Stimulated activated memory B cell treated with anti-CD40 and anti-IgM and Interleukin-4, amounts not matched to agents 10 μg/mL and 1 μg/mL and 100 μg/mL, for 72 hours (primary cell): ENCODE results near the gene SMYD3.
"Not testable (repeated sequence)": the region's sequence is repeated elsewhere in the genome, so short reads cannot be mapped to it uniquely, and the experiment has no call there.

Experiments used
- ATAC-seq: fragments of 150-1000 bp; cut with Tn5 transposase; 2 replicates; pipeline ENCODE4 v1.10.0; 2021
- H3K27ac Mint-ChIP-seq: one replicate; pipeline ENCODE4 v1.8.0; 2022; ENCODE audit warnings: mild to moderate bottlenecking, mixed read lengths
- H3K27me3 Mint-ChIP-seq: one replicate; pipeline ENCODE4 v1.8.0; 2022; ENCODE audit warnings: mixed read lengths
- H3K36me3 Mint-ChIP-seq: one replicate; pipeline ENCODE4 v1.8.0; 2022; ENCODE audit warnings: mixed read lengths
- H3K4me1 Mint-ChIP-seq: one replicate; pipeline ENCODE4 v1.8.0; 2022; ENCODE audit warnings: mixed read lengths
- H3K4me3 Mint-ChIP-seq: one replicate; pipeline ENCODE4 v1.8.0; 2022; ENCODE audit warnings: mild to moderate bottlenecking, moderate library complexity, mixed read lengths
- H3K9me3 Mint-ChIP-seq: one replicate; pipeline ENCODE4 v1.8.0; 2022; ENCODE audit warnings: mixed read lengths

The SMYD3 gene

DNA sequence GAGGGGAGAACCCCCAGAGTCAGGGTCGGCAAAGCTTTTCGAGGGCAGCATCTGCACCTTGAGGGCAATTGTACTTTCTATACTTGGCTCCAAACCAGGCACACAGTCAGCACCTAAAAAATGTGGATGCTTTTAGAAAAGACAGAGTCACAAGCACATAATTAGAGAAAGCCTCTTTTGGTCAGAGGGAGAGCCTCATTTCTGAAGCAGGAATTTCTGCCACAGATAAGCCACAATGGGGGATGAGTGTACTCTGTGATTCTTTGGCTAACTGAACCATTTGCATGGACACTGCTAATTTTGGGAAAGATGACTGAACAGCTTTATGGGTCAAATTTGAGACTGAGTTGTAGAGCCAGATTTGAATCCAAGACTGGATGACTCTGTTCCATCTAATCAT lies 716.6 kb downstream of the SMYD3 start:
- no peak overlapping the region for H3K4me3 Mint-ChIP-seq

DNA sequence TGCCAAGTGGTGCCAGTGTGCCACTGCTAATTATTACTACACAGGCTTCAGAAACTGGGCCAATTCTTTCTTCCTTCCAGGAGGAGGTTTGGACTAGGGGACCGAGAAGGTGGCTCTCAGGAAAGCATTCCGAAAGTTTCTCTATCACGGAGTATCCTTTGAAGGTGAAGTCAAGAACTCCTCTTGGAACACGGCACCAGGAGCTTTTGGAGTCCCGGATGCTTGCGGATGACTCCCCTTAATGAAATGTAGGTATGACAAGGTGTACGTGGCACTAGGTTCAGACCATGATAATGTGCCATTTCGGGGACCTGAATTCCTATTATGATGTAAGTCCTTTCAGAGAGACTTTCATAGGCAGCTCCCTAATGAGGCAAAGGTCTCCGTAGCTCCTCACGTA lies 718.2 kb downstream of the SMYD3 start:
- Mint-ChIP-seq H3K27ac (no peak overlapping the region), H3K36me3 (peaks cover 7% of the 10 kb centered on the region), H3K4me1 (no peaks in the 10 kb centered on the region), H3K27me3 (no peaks in the 10 kb centered on the region), H3K9me3 (no peaks in the 10 kb centered on the region), H3K4me3 (no peak overlapping the region)
- no peak for ATAC-seq

More for the DNA sequence above, 716.6 kb downstream of the SMYD3 start:
- no peak for ATAC-seq
- no peaks in the 10 kb centered on the region for H3K9me3 Mint-ChIP-seq
- no peaks in the 10 kb centered on the region for H3K27me3 Mint-ChIP-seq
- H3K36me3 Mint-ChIP-seq, result peaks cover 13% of the 10 kb centered on the region
- H3K27ac Mint-ChIP-seq, result no peak overlapping the region
- no peaks in the 10 kb centered on the region for H3K4me1 Mint-ChIP-seq

DNA sequence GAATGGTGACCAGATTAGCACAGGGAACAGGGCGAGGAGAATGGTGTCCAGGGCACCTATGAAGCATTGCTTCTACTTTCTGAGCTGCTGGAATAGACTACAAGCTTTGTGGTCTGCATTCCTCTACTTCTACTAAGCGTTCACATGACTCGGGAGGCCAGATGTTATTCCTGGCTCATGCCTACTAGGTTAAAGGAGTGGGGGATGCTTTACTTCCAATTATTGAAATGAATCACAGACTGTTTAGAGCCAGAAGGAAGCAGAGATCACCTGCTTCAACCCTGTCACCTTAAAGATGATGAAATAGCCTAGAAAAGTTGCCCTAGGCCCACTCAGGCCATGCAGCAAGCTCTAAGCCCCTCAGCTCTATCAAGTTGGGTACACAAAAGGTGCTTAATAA lies 718.8 kb downstream of the SMYD3 start:
- peaks cover 1% of the 10 kb centered on the region for H3K36me3 Mint-ChIP-seq
- no peak overlapping the region for H3K27ac Mint-ChIP-seq
- no peak for ATAC-seq
- H3K4me1 Mint-ChIP-seq, result no peaks in the 10 kb centered on the region
- no peak overlapping the region for H3K4me3 Mint-ChIP-seq
- no peaks in the 10 kb centered on the region for H3K27me3 Mint-ChIP-seq
- H3K9me3 Mint-ChIP-seq, result no peaks in the 10 kb centered on the region

DNA sequence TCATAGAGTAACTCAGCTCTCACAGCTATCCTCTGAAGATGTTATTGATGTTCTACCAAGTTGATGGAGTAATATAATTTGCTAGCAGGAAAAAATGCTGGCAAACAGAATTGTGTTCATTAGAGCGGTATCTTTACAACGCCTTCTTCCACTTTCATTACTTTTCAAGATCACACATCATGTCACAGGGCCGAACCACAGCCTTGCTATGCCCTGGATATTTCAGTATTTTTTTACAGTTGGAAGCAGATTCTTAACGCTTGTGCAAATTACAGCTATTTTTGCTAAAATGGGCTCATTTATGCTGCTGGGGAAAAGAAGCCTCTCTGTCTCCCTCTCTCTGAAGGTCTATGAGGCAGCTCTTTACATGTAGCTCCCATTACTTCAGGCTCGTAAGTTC lies 720.1 kb downstream of the SMYD3 start:
- Mint-ChIP-seq H3K27ac (no peak overlapping the region), H3K9me3 (no peaks in the 10 kb centered on the region), H3K4me3 (no peak overlapping the region), H3K27me3 (no peaks in the 10 kb centered on the region), H3K4me1 (no peaks in the 10 kb centered on the region), H3K36me3 (no peaks in the 10 kb centered on the region)
- ATAC-seq, result no peak

DNA sequence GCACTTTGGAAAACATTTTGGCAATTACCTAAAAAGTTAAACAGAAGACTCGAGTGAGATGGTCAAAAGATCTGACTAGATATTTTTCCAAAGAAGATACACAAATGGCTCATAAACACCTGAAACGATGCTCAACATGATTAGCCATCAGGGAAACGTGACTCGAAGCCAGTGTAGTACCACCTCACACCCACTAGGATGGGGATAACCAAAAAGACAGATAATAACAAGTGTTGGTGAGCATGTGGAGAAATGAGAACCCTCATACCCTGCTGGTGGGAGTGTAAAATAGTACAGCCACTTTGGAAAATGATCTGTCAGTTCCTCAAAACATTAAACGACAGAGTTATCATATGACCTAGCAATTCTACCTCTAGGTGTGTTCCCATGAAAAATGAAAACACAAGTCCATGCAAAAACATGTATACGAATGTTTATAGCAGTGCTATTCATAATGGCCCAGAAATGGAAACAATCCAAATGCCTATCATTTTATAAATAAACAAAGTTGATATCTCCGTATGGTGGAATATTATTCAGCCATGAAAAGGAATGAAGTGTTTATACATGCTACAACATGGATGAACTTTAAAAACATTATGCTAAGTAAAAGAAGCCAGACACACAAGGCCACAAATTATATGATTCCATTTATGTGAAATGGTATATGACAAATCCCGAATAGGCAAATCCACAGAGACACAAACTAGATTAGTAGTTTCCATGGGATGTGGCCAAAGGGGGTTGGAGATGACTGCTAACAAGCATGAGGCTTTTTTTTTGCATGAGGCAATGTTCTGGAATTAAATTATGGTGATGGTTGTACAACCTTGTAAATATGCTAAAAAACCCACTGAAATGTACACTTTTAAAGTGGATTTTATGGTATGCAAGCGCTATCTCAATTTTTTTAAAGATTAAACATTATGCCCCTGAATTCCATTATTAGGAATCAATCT lies 727.0 kb downstream of the SMYD3 start:
- Mint-ChIP-seq H3K27me3 (no peaks in the 10 kb centered on the region), H3K27ac (no peak overlapping the region), H3K9me3 (peaks cover 3% of the 10 kb centered on the region), H3K4me3 (no peak overlapping the region), H3K4me1 (no peaks in the 10 kb centered on the region), H3K36me3 (peaks cover 5% of the 10 kb centered on the region)
- ATAC-seq, result no peak

DNA sequence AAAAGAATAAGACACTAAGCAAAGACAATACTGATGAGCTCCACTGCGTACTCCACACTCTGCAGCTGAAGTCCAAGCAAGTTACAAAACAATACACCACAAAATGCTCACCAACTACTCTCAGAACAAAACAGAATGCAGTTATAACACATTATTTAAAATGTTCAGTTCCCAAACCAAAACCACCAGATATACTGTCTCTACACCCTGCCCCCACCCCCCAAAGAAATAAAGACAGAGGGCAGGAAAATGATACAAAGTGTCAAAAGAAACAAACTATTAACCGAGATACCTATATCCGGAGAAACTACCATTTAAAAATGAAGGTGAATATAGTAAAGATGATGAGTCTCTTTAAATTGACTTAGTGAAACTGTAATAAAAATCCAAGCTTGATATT lies 729.3 kb downstream of the SMYD3 start:
- no peak for ATAC-seq
- H3K36me3 Mint-ChIP-seq, result peaks cover 11% of the 10 kb centered on the region
- H3K27me3 Mint-ChIP-seq, result no peaks in the 10 kb centered on the region
- H3K9me3 Mint-ChIP-seq, result peaks cover 3% of the 10 kb centered on the region
- no peak overlapping the region for H3K27ac Mint-ChIP-seq
- no peaks in the 10 kb centered on the region for H3K4me1 Mint-ChIP-seq
- H3K4me3 Mint-ChIP-seq, result no peak overlapping the region

DNA sequence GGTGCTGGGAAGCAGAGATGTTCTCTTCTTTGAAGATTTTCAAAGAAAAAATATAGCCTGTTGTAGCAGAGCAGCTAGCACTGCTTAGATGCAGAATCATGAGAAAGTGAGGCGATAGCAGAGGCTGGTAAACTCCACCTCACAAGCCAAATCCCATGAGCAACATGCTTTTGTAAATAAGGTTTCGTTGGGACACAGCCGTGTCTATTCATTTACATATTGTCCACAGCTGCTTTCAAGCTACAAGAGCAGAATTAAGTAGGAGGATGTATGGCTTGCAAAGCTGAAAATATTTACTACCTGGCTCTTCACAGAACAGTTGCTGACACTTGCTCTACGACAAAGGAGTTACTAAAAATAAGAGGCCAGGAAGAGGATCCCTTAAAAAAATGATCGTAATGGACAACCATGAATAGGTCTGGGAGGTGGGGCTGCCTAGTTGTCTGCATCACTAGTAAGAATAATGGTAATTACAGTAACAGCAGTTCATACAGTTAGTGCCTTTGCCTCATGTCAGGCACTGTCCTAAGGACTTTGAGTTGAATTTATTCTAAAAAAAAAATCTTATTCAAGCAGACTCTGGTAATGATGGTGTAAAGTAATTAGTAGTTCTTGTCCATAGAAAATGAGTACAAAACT lies 730.3 kb downstream of the SMYD3 start:
- ATAC-seq, result no peak
- Mint-ChIP-seq H3K4me1 (no peaks in the 10 kb centered on the region), H3K4me3 (no peak overlapping the region), H3K27me3 (no peaks in the 10 kb centered on the region), H3K9me3 (peaks cover 3% of the 10 kb centered on the region), H3K27ac (no peak overlapping the region), H3K36me3 (peaks cover 11% of the 10 kb centered on the region)

DNA sequence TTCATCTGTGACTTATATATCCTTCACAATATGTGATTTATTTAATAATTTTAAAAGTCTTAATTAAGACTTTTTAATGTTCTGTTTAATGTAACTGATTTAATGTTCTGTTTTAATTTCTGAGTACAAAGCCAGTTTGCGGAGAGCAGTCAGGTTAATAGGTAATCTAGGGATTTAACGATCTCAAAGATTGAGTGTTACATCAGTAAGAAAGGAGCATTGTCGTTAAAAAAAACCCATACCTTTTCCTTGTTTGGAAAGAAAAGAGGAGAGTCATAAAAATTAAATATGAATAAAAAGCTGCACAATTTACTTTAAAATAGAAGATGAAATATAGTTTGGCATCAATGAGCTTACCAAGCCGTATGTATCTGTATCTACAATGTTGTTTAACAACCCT lies 730.9 kb downstream of the SMYD3 start:
- H3K27ac Mint-ChIP-seq, result no peak overlapping the region
- peaks cover 3% of the 10 kb centered on the region for H3K9me3 Mint-ChIP-seq
- no peaks in the 10 kb centered on the region for H3K4me1 Mint-ChIP-seq
- no peaks in the 10 kb centered on the region for H3K27me3 Mint-ChIP-seq
- no peak overlapping the region for H3K4me3 Mint-ChIP-seq
- H3K36me3 Mint-ChIP-seq, result peaks cover 11% of the 10 kb centered on the region
- ATAC-seq, result no peak

DNA sequence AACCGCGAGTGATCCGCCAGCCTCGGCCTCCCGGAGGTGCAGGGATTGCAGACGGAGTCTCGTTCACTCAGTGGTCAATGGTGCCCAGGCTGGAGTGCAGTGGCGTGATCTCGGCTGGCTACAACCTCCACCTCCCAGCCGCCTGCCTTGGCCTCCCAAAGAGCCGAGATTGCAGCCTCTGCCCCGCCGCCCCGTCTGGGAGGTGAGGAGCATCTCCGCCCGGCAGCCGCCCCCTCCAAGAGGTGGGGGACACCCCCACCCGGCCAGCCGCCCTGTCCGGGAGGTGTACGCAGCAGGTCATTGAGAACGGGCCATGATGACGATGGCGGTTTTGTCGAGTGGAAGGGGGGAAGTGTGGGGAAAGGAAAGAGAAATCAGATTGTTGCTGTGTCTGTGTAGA lies 732.1 kb downstream of the SMYD3 start:
- not testable (repeated sequence) for ATAC-seq, H3K9me3 Mint-ChIP-seq, H3K4me1 Mint-ChIP-seq, H3K27ac Mint-ChIP-seq, H3K27me3 Mint-ChIP-seq, H3K4me3 Mint-ChIP-seq
- H3K36me3 Mint-ChIP-seq, result peaks cover 11% of the 10 kb centered on the region

DNA sequence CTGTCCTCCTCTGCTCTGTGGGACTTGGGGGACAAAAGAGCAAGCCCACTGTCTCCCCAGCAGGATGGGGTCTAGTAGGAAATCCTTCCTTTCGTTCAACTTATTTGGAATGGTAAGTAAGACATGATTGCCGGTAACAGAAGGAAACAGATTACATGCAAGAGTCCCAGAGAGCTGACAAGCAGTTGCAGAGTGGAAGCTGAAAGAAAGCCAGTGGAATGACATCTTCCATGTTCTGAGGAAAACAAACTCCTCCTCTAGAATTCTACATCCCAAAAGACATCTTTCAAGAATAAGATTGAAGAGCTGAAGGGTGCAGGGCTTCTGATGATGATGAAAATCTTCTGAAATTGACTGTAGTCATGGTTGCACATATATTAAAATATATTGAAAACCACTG lies 732.9 kb downstream of the SMYD3 start:
- peaks cover 12% of the 10 kb centered on the region for H3K36me3 Mint-ChIP-seq
- H3K27ac Mint-ChIP-seq, result no peak overlapping the region
- no peak for ATAC-seq
- H3K27me3 Mint-ChIP-seq, result no peaks in the 10 kb centered on the region
- no peaks in the 10 kb centered on the region for H3K4me1 Mint-ChIP-seq
- H3K4me3 Mint-ChIP-seq, result no peak overlapping the region
- no peaks in the 10 kb centered on the region for H3K9me3 Mint-ChIP-seq

DNA sequence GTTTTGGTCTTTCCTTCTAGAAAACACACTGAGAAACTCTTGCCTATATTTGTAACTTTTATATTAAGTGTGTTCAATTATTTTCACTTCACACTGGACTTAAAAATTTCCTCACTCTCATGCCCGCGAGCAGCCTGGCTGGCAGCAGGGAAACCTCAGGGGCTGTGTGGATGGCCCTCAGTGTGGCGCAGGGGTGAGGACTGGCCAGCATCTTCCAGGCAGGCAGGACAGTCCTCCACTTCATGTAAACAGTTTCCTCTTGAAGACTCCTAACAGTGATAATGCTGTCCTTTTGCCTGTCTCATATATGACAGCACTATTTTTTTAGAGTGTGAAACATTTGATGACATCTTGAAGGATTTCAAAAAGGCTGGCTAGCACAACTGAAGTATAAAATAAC lies 733.7 kb downstream of the SMYD3 start:
- no peak for ATAC-seq
- no peaks in the 10 kb centered on the region for H3K9me3 Mint-ChIP-seq
- H3K27ac Mint-ChIP-seq, result no peak overlapping the region
- peaks cover 17% of the 10 kb centered on the region for H3K36me3 Mint-ChIP-seq
- no peak overlapping the region for H3K4me3 Mint-ChIP-seq
- H3K27me3 Mint-ChIP-seq, result no peaks in the 10 kb centered on the region
- H3K4me1 Mint-ChIP-seq, result no peaks in the 10 kb centered on the region

DNA sequence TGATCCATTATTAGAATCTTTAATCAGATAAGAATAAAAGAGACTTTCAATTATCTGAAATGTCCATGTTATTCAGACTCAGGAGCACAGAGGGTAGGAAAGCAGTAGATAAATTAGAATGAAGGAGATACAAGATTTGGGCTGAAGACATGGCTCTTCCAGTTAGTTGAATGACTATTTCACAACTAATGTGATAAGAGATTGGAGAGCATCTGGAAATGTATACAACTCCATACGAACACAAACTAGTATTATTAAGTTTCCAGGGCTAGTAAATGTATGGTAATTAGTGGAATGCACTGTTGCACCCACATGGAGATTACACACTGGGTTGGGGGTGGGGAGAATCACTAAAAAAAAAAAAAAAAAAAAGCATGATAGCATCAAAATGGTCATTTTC lies 734.3 kb downstream of the SMYD3 start:
- no peak for ATAC-seq
- Mint-ChIP-seq H3K27ac (no peak overlapping the region), H3K4me1 (no peaks in the 10 kb centered on the region), H3K27me3 (no peaks in the 10 kb centered on the region), H3K4me3 (no peak overlapping the region), H3K36me3 (peaks cover 23% of the 10 kb centered on the region), H3K9me3 (no peaks in the 10 kb centered on the region)

DNA sequence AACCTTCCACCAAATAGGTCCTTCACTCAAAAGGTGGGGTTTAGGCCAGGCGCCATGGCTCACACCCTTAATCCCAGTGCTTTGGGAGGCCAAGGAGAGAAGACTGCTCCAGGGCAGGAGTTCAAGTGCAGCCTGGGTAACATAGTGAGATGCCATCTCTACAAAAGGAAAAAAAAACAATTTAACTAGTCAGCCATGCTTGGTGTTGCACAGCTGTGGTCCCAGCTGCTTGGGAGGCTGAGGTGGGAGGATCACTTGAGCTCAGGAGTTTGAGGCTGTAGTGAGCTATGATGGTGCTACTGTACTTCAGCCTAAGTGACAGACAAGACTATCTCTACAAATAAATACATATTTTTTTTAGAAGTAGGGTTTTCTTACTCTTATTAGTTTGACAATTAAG lies 734.8 kb downstream of the SMYD3 start:
- Mint-ChIP-seq H3K4me1 (no peaks in the 10 kb centered on the region), H3K27me3 (no peaks in the 10 kb centered on the region), H3K9me3 (no peaks in the 10 kb centered on the region), H3K27ac (no peak overlapping the region), H3K36me3 (peaks cover 27% of the 10 kb centered on the region), H3K4me3 (no peak overlapping the region)
- ATAC-seq, result no peak

DNA sequence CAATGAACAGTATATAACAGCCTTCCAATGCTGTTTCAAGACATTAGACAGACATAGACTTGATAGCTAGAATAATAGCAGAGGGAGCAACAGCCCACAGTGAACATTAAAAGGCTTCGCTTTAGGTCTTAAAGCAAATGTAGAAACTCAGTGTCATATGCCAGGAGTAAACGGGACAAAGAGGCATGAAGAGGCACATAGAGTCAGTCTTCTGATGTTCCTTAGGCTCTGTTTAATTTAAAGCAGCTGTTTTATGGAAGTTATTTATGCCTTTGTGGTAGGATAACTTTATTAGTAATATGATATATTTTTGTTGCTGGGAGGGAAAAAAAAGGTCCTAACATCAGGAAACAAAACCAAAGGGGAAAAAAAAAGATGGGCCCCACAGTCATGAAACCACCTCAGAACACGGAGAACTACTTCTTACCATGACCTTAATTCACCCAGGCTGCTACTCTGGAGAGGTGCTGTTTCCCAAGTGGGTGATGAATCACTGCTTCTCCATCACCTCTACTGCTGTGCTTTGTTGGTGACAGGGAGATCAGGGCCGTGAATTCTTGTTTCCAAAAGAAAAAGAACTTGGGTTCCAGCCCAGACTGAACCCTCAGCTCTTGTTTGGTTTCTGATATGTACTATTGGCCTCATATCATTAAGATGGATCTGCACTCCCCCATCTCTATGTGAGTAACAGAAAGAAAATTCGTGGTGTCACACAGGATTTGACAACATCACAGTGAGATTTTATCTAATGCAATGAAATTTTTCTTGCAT lies 735.4 kb downstream of the SMYD3 start:
- no peak for ATAC-seq
- no peaks in the 10 kb centered on the region for H3K4me1 Mint-ChIP-seq
- H3K9me3 Mint-ChIP-seq, result no peaks in the 10 kb centered on the region
- H3K36me3 Mint-ChIP-seq, result peaks cover 33% of the 10 kb centered on the region
- no peak overlapping the region for H3K4me3 Mint-ChIP-seq
- no peaks in the 10 kb centered on the region for H3K27me3 Mint-ChIP-seq
- no peak overlapping the region for H3K27ac Mint-ChIP-seq

DNA sequence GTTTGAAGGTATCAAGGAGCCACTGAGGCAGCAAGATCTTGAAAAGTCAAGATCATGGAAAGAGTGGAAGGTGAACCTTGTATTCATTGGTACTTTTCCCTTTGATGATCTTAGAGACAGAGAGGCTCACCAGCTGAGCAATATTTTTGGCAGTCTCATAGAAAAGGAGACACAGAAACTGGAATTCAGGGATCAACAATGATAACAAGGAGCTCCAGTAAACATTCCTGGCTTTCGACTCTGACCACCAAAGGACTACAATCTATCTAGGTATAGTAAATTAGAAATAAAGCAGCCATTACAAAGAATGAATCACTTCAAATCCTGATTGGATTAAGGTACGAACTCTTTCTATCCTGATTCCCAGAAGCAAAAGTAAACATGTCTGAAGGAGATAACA lies 736.9 kb downstream of the SMYD3 start:
- no peak overlapping the region for H3K4me3 Mint-ChIP-seq
- no peak overlapping the region for H3K27ac Mint-ChIP-seq
- no peaks in the 10 kb centered on the region for H3K4me1 Mint-ChIP-seq
- H3K27me3 Mint-ChIP-seq, result no peaks in the 10 kb centered on the region
- no peaks in the 10 kb centered on the region for H3K9me3 Mint-ChIP-seq
- H3K36me3 Mint-ChIP-seq, result peaks cover 36% of the 10 kb centered on the region
- ATAC-seq, result no peak
